OCI-LY3 (cell line): Measurements from ENCODE around the gene B4GALT2.

Source experiments
- CTCF ChIP-seq: fragments of 200-600, 300-600 bp; sonication (generic); IDR thresholded peaks from 2 replicates; pipeline ENCODE4 v1.5.1; 2014; ENCODE audit warnings: antibody characterized with exemption, low read length, low read depth
- EZH2phosphoT487 ChIP-seq: fragments of 200-600 bp; shearing (Covaris generic); IDR thresholded peaks from 2 replicates; pipeline ENCODE4 v1.6.1; 2018; ENCODE audit warnings: antibody characterized with exemption, mixed run types, low read depth

GRCh38 chr1:43936431-43937151, 42.4 kb upstream of the B4GALT2 start:
- TF ChIP-seq CTCF = no peak
- TF ChIP-seq EZH2phosphoT487 = no peak
